ENCODE measurements around the gene UMAD1.
A peak's percentile ranks its signal among the peaks of the same experiment; 100 is the strongest.

GRCh38 chr7:7681191-7681935 is 40.8 kb downstream of the UMAD1 start:
- TF ChIP-seq, protein P1, sequence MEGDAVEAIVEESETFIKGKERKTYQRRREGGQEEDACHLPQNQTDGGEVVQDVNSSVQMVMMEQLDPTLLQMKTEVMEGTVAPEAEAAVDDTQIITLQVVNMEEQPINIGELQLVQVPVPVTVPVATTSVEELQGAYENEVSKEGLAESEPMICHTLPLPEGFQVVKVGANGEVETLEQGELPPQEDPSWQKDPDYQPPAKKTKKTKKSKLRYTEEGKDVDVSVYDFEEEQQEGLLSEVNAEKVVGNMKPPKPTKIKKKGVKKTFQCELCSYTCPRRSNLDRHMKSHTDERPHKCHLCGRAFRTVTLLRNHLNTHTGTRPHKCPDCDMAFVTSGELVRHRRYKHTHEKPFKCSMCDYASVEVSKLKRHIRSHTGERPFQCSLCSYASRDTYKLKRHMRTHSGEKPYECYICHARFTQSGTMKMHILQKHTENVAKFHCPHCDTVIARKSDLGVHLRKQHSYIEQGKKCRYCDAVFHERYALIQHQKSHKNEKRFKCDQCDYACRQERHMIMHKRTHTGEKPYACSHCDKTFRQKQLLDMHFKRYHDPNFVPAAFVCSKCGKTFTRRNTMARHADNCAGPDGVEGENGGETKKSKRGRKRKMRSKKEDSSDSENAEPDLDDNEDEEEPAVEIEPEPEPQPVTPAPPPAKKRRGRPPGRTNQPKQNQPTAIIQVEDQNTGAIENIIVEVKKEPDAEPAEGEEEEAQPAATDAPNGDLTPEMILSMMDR (IDR thresholded peaks at IDR 0.05): peak; percentile 11 to 84 (median 80)
- TF ChIP-seq POLR2AphosphoS5 (IDR thresholded peaks at IDR 0.05) (peak; percentile 52), POLR2A (IDR thresholded peaks at IDR 0.05) (no peak)
